SHP77 (cell line): ENCODE data around the gene TIMM10.

Experiments used
- DNase-seq, 2 experiments: peaks; one replicate each; lab custom pipeline; 2025; lab: John Stamatoyannopoulos, UW

Gene TIMM10

DNA sequence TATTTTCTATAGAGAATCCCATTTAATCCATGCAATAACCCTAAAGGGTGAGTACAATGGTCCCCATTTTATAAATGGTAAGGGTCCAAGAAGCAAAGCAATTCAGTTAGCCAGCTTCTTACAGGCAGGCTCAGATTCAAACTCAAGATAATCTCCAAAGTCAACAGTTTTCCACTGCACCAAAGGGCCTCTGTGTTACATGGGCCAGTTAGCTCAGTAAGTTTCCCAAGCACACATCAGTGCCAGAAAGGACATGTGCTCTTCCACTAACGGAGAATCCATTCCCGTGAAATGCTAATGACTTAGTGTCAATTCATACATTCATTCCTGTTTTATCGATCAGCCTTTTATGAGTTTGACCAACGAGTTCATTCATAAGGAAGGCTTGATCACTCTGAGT, 26.0 kb downstream of the TIMM10 start:
- DNase-seq, result no peak

DNA sequence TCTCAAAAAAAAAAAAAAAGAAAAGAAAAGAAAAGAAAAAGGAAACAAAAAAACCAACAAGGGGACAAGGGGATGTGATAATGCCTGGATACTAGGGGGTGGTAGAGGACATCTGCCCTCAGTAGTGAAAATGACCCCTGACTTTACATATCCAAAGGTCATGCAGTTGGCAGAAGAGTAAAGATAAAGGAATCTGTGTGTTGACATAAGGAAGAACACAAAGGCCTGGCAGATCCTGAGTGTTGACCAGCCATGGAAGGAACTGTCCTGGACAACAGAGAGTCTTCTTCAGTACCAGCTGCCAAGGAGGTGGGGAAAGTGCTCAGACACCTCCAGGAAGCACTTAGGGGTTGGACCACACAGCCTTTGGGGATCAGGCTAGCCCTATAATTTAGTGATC, 27.7 kb downstream of the TIMM10 start:
- no peak for DNase-seq

DNA sequence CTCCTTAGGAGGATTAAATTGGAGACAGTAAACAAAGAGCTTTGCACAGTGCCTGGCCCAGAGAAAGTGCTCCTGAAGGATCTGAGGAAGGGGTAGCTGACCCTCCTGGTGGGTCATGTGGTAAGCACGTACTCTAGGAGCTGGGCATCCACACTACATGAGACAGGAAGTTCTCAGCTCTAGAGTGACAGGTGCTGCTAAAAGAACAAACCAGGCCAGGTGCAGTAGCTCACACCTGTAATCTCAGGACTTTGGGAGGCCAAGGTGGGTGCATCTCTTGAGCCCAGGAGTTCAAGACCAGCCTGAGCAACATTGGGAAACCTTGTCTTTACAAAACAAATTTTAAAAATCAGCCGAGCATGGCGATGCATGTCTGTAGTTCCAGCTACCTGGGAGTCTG, 28.2 kb downstream of the TIMM10 start:
- no peak for DNase-seq

DNA sequence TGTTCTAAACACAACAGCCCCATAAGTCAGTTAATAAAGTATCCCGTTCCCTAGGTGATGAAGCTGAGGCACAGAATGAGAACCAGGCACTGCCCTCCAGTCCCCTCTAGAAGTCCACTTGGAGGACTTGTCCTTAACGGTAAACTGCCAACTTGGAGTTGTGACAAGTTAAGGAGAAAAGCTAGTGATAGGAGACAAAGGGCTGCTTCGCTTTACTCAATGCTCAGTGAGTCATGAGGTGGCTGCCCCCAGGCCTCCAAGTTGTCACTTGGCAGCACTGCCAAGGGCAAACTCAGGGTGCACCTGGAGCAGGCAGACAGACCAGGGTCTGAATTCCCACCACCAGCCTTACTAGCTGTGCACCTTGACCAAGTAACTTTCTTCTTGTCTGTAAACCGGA, 28.6 kb downstream of the TIMM10 start:
- no peak for DNase-seq

DNA sequence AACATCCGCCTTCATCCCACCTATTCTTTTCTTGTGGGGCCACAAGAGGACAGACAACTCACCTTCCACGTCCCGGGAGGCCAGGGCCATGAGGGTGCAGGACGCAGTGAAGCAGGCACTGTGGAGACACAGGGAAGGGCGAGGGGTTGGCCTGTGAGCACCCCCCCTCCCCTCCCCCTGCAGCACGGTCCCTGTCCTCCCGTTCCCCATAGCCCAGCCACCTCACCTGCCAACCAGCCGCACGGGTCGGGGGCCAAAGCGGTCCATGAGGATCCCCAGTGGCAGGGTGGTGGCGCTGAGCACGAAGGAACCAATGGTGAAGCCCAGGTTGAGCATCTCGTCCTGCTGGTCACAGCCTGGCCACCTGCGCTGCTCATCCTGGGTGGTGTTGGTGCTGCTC, 29.6 kb downstream of the TIMM10 start:
- DNase-seq, result no peak

DNA sequence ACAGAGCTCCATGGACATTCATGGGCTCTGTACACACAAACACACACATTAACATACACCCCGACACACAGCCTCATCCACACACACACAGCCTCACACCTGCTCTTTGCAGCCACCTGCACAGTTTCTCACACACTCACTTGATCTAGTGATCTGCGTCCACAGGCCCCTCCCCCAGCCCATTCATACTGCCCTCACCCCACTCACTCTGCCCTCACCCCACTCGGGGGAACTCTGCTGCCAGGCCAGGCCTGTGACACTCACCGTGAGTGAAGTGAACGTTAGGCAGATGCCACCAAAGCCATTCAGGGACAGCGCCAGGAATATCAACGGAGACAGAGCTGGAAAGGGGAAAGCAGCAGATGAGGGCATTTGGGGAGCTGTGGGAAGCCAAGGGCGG, 30.0 kb downstream of the TIMM10 start:
- no peak for DNase-seq

DNA sequence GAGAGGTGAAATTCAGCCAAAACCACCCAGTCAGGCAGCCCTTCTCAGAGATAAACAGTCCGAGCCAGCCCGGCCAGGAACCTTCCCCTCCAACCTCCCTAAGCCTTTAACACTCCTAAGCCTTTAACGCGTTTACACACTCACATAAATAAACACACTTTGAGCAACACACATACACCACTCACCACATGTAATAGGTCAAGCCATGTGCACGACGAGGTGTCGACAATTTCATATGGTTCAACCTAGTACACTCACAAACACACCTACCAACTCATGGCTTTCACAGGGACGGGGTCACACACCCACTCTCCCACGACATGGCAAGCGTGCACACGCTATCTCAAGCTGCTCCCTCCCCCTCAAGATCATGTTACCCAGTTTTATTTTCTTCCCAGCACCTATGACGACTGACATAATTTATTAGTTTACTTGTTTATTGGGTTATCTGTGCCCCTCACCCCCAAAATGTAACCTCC, 30.5 kb downstream of the TIMM10 start:
- no peak for DNase-seq

DNA sequence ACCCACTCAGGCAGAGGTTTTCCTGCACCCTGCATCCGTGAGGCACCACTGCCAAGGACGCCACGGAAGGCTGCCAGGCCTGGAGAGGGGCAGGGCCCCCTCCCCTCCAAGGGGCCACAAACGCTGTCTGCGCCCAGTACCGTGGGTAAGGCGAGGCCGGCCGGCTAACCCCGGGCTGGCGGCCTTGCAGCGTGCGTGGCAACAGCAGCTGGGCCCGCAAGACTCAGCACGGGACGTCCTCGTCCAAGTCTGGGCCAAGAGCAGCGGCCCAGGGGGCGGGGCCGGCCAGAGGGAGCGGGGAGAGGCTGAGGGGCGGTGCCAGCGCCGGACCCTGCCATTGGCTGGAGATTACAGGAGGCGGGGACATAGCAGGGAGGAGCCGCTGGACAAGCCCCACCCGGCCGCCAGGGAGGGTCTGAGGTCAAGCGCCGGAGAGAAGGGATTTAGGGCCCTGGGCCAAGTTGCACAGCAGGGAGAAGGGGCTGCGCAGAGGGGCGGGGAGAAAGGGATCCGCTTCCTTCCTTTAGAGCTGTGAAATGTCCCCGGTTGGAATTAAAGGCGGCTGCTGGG, 31.1 kb downstream of the TIMM10 start:
- no peak for DNase-seq

DNA sequence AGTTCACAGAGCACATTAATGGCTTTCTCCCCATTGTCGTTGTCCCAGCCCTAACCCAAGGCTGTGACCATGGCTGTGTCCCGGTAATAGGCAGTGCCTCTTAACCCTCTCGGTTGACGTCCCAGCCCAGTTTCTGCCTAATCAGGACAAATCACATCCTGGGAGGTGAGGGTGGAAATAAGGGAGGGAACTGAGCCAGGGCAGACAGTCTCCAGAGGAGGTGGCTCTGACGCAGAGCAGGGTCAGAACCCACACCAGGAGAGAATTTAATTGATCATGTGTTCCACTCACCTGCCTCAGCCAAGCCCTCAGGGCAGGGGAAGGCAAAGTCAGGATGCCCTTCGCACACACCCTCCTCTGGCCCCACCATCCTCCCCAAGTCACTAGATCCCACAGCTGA, 32.0 kb downstream of the TIMM10 start:
- DNase-seq, result no peak

DNA sequence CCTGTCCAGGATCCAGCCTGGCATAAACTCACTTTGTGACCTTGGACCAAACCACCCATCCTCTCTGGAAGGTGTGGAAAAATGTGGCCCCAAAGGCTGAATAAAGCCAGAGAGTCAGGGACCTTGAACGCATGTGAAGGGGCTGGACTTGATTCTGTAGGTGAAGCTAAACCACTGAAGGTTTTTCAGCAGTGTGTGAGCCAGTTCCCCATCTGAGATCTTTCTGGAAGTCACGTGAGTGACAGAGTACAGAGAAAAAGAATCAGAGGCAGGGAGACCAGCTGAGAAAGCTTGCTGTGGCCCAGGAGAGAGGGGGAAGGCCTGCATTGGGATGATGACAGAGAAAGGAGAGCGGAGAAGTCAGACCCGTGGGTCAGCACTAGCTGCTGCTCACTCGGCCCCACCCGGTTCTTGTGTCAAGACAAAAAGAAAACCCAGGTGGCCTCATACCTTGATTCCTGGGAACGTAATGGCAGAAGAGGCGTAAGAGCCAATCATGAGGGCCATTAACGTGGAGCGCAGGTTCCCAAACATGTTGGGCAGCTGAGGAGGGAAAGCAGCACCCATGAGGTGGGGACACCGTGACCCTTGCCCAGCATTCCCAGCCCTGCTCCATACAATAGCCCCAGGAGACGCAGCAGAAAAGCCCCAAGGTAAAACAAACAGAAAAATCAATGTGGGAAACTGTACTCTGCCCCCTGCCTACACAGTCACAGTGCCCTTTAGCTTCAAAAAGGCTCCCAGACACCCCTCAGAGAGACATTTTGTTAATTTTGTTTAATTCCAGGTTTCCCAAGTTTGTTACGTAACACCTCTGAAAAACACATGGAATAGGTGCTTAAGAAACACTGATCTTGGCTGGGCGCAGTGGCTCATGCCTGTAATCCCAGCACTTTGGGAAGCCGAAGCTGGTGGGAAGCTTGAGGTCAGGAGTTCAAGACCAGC, 33.0 kb downstream of the TIMM10 start:
- DNase-seq, result no peak

DNA sequence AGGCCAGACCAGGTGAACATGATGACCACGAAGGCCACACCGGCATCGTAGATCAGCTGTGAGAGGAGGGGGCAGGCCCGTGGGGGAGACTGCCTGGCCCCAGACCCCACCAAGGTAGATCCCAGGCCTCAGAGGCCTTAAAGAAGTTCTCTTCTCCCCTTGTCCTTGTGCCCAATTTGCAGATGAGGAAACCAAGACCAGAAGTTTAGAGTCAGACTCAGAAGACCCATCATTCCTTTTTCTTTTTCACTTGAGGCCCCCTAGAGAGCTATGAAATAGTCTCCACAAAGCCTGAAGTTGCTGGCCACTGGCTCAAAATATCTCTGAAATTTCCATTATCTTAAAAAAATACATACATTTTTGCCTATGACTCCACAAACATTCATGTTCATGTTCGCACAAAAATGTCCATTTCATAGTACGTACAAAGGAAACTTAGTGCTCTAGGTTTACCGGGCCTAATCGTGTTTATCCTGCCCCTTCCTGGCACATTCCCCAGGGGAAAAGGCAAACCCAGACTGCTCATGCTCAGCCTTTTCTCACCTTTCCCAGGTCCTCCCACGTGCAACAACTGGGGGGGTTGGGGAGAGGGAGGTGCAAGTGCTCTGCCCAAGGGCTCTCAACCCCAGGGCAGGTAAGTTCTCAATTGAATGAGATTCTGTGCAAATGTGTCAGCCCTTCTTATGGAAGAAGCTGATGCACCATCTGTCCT, 34.3 kb downstream of the TIMM10 start:
- DNase-seq, result no peak

DNA sequence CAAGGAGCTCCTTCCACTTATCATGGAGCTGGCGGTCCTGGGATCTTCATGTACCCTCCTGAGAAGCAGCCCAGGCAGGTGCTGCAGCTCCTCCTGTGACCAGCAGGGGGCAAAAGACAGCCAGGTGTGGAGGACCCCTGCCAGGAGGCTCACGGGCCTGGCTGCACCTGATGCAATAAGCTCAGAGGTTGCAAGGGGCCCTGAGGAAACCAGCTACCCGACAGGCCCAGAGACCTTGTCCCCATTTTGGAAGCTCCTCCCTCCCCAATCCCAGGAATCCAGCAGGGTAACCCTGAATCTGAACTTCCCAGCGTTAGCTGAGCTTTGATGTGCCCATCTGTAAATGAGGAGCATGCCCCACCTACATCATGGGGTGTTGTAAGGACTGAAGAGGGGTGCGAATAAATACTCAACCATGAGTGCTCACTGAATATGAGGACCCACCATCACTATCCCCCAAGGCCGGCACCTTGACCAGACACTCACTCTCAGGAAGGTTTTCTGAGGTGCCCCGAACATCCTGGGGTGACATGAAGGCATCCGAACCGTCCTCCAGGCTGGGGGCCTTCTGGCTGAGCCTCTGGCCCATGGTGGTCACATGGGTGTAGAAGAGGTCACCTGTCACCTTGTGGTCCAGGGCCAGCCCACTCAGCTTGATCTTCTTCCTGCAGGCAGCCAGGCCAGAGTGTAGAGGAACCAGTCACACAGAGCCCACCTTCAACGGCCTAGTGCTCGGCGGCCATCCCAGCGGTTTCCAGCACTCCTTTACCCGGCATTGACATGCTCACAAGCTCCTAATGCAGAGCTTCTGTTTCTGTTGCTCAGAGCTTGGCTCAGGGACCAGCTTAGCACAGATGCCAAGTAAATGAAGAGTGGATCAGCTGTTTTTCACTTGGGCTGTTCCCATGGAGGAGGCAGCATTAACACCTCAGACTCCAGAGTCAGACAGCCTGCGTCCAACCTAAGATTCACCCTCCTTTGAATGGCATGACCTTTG, 36.7 kb downstream of the TIMM10 start:
- no peak for DNase-seq

DNA sequence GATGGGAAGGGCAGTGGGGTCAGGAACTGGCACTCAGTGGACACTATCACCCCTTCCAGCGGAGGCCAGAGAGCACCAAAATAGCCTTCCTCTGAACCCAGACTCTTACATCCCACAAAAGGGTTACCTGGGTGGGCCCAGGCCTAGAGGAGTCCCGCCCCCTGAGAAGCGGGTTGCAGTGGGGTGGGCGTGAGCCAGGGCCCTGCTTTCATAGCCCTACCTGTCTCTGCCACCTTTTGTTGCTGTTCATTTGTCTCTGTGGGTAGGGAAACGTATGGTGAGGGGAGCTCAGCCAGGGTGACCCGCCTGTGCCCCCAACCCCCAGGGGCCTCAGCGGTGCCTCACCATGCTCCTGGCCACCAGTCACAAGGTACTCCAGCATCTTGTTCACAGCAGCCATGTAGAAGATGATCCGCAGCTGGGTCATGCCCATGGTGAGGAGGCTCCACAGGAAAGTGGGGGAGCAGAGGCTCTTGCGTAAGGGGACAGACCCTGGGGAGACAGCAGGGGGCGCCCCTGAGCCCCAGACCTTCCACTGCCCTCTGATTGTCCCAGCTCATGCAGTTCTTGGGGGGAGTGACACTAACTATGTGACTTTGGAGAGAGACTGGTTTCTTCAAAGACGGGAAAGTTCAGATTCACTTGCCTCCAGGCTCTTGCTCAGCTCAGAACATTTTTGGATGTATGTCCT, 39.0 kb downstream of the TIMM10 start:
- DNase-seq, result no peak

DNA sequence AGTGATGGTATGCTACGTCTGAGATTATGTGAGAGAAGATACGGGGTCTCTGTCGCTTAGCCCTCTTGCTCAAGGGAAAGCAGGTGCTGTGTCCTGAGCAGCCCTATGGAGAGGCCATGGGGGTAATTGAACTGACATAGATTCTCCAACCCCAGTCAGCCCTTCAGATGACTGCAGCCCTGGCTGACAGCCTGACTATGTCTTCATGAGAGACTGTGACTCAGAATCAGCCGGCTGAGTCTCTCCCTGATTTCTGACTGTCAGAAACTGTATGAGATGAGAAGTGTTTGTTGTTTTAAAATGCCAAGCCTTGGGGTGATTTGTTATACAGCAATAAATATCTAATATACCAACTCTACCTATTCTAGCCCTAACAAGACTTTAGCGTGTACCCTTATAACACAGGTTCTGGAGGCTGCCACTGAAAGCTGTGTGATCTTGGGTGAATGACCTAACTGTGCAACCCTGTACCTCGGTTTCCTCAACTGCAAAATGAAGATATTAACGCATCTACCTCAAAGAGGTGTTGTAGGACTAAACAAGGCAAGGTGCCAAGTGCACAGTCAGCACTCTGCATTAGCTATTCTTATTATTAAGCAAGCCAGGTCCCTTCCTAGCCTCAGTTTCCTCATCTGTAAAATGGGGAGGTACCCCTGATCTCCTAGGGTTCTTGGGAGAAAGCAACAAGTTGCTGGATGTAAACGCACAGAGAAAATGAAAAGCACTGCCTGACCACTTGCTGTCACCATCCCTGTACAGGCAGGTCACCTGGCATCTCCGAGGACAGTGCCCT, 39.9 kb downstream of the TIMM10 start:
- DNase-seq, result no peak

DNA sequence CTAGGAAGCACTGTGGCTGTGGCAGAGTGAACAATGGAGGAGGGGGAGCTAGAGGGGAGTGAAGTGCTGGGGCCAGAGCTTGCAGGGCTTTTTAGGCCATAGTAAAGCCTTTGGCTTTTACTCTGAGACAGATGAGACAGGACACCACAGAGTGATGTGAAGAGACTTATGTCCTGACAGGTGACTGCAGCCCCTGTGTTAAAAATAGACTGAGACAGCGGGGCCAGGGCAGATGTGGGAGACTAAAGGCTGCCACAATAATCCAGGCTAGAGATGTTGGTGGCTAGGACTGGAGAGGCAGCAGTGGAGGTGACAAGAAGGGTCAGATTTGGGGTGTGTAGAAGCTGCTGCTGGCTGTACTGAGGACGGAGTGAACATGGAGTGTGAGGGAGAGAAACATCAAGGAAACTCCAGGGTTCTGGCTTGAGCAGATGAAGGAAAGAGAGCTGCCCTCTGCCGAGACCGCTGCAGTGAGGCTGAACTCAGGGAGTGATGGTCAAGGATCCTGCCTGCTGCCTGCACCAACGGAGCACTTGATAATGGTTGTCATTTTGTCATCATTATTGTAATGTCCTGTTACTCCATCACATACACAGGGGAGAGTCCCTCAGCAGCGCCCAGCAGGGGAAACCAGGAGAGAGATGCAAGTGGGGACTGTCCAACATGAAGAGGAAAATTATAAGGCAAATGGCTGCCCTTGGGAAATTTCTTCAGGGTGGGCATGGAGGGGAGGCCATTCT, 42.5 kb downstream of the TIMM10 start:
- DNase-seq, result no peak

DNA sequence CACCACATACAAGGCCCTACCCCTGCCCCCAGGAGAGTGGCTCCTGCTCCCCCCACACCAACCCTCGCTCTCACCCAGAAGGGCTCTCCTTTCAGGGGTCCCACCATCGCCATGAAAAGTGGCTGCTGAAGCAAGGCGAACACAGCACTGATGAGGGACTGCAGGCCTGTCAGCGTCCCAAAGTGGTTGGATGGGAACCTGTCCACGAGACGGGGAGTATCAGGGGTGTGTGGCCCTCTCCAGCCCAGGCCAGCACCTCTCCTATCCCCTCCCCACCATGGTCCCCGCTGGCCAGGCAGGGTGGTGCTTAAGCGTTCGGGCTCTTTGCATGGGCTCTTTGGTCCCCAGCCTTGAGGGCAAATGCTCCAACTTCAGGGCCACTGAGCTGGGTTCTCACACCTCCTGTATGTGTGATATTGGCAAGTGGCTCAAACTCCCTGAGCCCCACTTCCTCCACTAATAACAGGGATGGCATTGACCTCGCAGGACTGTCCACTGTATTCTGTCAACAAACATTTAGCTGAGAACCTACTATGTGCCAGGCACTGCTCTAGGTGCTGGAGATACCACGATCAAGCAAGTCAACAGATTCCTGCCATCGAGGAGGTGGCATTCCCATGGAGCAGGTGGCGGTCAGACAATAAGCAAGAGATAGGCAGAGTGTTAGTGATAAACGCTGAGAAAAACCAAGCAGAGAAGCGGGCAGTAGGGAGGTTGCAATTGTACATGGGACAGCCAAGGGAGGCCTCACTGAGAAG, 43.4 kb downstream of the TIMM10 start:
- no peak for DNase-seq

DNA sequence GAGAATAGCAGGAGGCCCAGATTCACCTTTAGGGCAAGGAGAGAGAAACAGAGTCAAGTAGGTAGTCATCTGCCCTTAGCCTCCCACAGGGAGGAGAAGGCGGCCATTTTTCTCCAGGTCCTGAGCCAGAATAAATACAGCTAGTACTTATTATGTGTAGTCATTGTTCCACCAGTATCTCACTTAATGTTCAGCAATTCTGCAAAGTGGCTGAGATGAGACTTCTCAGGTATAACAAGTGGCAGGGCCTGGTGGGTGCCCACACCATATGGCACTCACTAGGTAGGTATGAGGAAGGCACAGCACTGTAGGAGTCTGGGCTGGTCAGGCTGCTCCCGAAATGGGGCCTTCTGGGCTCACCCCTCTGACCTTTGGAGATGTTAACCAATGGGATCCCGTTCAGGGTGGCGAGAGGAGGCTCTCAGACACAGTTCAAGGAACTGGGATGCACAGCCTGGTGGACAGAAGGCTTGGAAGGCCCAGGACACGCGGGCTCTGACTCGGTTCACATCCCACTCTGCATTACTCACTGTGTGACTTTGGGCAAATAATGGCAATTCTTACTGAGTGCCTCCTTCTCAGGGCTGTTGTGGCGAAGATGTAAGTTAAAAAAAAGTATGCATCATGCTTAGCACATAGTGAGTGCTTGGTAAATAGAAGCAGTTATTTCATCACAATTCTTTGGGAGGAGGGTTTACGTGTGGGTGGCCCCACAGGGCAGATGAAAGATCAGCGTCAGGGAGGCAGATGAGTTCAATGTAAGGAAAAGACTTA, 45.1 kb downstream of the TIMM10 start:
- no peak for DNase-seq

DNA sequence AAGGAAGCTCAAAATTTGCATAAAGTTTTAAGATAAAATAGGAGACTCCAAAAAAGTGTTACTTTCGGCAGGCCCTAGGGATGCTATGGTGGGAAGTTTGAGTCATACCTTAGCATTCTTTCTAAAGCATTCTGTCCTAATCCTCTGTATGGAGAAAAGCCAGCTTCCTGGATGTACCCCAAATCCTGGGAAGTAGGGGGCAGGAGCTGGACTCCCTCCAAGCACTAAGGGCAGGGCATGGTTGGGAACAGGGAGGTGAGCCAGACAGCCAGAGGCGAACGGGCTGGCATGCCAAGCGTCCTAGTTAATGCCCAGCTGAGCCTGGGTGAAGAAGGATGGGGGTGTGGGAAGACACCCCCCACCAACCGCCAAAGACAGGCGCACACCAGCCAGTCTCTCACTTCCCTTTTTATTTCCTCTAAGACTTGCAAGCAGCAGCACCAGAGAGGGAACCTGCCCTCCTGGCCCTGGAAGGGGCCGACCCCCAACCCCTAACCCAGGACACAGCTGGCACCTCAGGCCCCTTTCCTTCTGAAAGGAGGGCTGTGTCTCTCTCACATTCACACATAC, 46.3 kb downstream of the TIMM10 start:
- DNase-seq, result no peak
